SU-DHL-6 (cell line): ENCODE measurements around the gene FAM161A.

ENCODE experiments used
- CTCF ChIP-seq: fragments of 200-600 bp; sonication (generic); IDR thresholded peaks from one replicate; pipeline ENCODE4 v1.5.1; 2017; ENCODE audit warnings: antibody characterized with exemption, mild to moderate bottlenecking, low read length, moderate library complexity; ENCODE audit not compliant: insufficient read depth, poor library complexity, severe bottlenecking
- EZH2phosphoT487 ChIP-seq: fragments of 200-600 bp; sonication (generic), shearing (Covaris generic); conservative IDR thresholded peaks from 2 replicates; pipeline ENCODE4 v1.6.1; 2018; ENCODE audit warnings: mild to moderate bottlenecking, antibody characterized with exemption, low read length, moderate library complexity, mixed read lengths

GRCh38 chr2:61841286-61841685 is 12.6 kb downstream of the FAM161A start:
- TF ChIP-seq CTCF = no peak
- TF ChIP-seq EZH2phosphoT487 = no peak
